ENCODE measurements around the gene TFR2. TPM values are rescaled to one million over a fixed set of nuclear protein-coding genes. Genes with fewer than 3 reads are reported as not detected.
A peak's percentile ranks its signal among the peaks of the same experiment; 100 is the strongest.

Gene TFR2
- total and polyA plus RNA-seq, 11 donors: 0.08 to 0.59 (median 0.40) TPM; not detected in 5

- intact Hi-C loops (cut with DNase I): loop anchor here in 2 of 10 donors (1.0 to 5.0 kb wide), 3 partner anchors 69 to 88 kb away; partner anchors contain the start of genes GIGYF1 (in 1 of the 2) and GNB2 (in 1 of the 2)
- Histone ChIP-seq H3K4me3 (peak overlapping the region; percentile 48 to 96 (median 76)), H3K36me3 (no peaks in the 10 kb centered on the region), H3K9me3 (no peaks in the 10 kb centered on the region), H3K4me1 (peaks cover 0 to 34% (median 12%) of the 10 kb centered on the region in 12 donors), H3K27ac (peak overlapping the region; percentile 2 to 90 (median 79)), H3K27me3 (no peaks in the 10 kb centered on the region)
- TF ChIP-seq CTCF (IDR thresholded peaks at IDR 0.05) (peak; percentile 24 to 64 (median 52)), POLR2A (IDR thresholded peaks at IDR 0.05) (peak in 1 of 2 donors; percentile 64)
- peak; percentile 67 to 82 (median 74) for ATAC-seq
- peak; percentile 76 to 92 (median 83) for DNase-seq
- WGBS, 4 donors: 1 to 2% (median 1%) methylated on average over 40 to 70 of the region's 70 CpGs
Observed at GRCh38 chr7:100604028-100604975, 37.0 kb downstream of the TFR2 start.

- DNase-seq (no peak), ATAC-seq (no peak)
- Histone ChIP-seq H3K9me3 (no peaks in the 10 kb centered on the region), H3K4me1 (peaks cover 0 to 34% (median 12%) of the 10 kb centered on the region in 12 donors), H3K36me3 (no peaks in the 10 kb centered on the region), H3K27ac (peak overlapping the region; percentile 2 to 90 (median 79)), H3K27me3 (no peaks in the 10 kb centered on the region), H3K4me3 (peak overlapping the region; percentile 48 to 96 (median 76))
- WGBS, 4 donors: 20 to 31% (median 23%) methylated on average over 6 to 10 of the region's 10 CpGs
- intact Hi-C loops (cut with DNase I): loop anchor here in 2 of 10 donors (1.0 to 5.0 kb wide), 3 partner anchors 70 to 89 kb away; partner anchors contain the start of genes GIGYF1 (in 1 of the 2) and GNB2 (in 1 of the 2)
- TF ChIP-seq POLR2A (IDR thresholded peaks at IDR 0.05) (no peak), CTCF (IDR thresholded peaks at IDR 0.05) (no peak)
Observed at GRCh38 chr7:100603726-100604027, 37.7 kb downstream of the TFR2 start.

GRCh38 chr7:100602889-100603725 is 38.2 kb downstream of the TFR2 start:
- WGBS, 4 donors: 44 to 59% (median 50%) methylated on average over 16 to 21 of the region's 21 CpGs
- DNase-seq: peak; percentile 77 to 86 (median 82)

More at GRCh38 chr7:100602889-100603725, 38.2 kb downstream of the TFR2 start:
- Histone ChIP-seq H3K4me1 (peaks cover 0 to 34% (median 12%) of the 10 kb centered on the region in 12 donors), H3K9me3 (no peaks in the 10 kb centered on the region), H3K27me3 (no peaks in the 10 kb centered on the region), H3K4me3 (peak overlapping the region in 11 of 12 donors; percentile 48 to 96 (median 79)), H3K36me3 (no peaks in the 10 kb centered on the region), H3K27ac (peak overlapping the region in 11 of 12 donors; percentile 44 to 90 (median 80))
- ATAC-seq: peak; percentile 14 to 65 (median 57)
- intact Hi-C loops (cut with DNase I): loop anchor here in 1 of 10 donors (5.0 kb wide), 1 partner anchor 89 kb away; the partner anchor contains the start of gene GIGYF1
- TF ChIP-seq POLR2A (IDR thresholded peaks at IDR 0.05) (no peak), CTCF (IDR thresholded peaks at IDR 0.05) (no peak)

Measured in heart left ventricle (tissue), 16 donors.